GM18951 (cell line): Measurements from ENCODE around the gene USP49.

Experiments used
- POLR2A ChIP-seq: IDR thresholded peaks from 4 replicates; pipeline ENCODE4 v1.6.1; 2011; ENCODE audit warnings: mild to moderate bottlenecking; ENCODE audit not compliant: insufficient read length, insufficient read depth; ENCODE audit errors: extremely low read depth
- in situ Hi-C: fragments of 300-500 bp; cut with MboI; formaldehyde crosslinking; loops from one replicate; pipeline ENCODE4 v1.12.0; 2022; ENCODE audit warnings: low sequenced_read_pairs, mixed read lengths, inconsistent platforms; ENCODE audit not compliant: unreplicated experiment

USP49 gene

GRCh38 chr6:41937472-41937860 is 42.3 kb upstream of the USP49 start:
- TF ChIP-seq POLR2A: no peak
- in situ Hi-C loops: loop anchor here (10.0 kb wide), 1 partner anchor 107 kb away; no protein-coding TSS in a partner anchor

- in situ Hi-C loops: loop anchor here (10.0 kb wide), 1 partner anchor 109 kb away; no protein-coding TSS in a partner anchor
- TF ChIP-seq POLR2A: peak; percentile 29
Measured at GRCh38 chr6:41936073-41936837, 41.1 kb upstream of the USP49 start.

DNA sequence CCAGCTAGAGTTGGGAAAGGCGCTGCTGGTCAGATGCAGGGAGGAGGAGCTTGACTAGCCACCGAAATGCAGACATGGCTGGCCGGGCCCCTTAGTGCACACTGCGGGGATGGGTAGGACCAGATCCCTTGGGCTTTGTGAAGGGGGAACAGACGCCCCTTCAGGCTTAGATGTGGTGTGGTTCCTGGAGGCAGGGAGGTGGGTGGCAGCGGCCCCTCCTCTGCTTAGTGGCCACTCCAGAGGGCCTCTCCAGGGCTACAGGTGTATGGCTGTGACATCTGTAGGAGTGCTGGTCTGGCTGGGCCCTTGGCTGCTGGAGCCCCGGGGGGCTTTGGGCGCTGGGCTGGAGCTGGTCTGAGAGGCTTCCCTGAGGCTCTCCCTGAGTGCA is 40.5 kb upstream of the USP49 start:
- no peak for TF ChIP-seq POLR2A
- in situ Hi-C loops: loop anchor here (10.0 kb wide), 1 partner anchor 109 kb away; no protein-coding TSS in a partner anchor

DNA sequence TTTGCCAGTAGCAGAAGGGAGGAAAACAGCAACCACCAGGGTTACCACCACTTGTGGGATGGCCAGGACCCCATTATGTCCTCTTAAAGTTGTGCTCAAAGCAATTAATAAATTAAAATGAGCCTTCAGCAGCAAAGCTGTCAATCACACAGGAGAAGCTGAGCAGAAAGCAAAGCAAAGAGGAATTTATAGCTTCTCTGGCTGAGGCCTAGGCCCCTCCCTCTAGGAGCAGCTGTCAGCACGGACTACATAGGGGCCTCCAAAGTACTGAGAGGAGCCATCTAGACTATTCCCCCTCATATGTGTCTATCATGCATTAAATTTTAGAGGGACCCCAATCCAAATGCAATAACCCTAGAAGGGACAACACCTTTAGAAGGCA is 40.0 kb upstream of the USP49 start:
- TF ChIP-seq POLR2A: no peak
- in situ Hi-C loops: loop anchor here (10.0 kb wide), 1 partner anchor 110 kb away; no protein-coding TSS in a partner anchor

DNA sequence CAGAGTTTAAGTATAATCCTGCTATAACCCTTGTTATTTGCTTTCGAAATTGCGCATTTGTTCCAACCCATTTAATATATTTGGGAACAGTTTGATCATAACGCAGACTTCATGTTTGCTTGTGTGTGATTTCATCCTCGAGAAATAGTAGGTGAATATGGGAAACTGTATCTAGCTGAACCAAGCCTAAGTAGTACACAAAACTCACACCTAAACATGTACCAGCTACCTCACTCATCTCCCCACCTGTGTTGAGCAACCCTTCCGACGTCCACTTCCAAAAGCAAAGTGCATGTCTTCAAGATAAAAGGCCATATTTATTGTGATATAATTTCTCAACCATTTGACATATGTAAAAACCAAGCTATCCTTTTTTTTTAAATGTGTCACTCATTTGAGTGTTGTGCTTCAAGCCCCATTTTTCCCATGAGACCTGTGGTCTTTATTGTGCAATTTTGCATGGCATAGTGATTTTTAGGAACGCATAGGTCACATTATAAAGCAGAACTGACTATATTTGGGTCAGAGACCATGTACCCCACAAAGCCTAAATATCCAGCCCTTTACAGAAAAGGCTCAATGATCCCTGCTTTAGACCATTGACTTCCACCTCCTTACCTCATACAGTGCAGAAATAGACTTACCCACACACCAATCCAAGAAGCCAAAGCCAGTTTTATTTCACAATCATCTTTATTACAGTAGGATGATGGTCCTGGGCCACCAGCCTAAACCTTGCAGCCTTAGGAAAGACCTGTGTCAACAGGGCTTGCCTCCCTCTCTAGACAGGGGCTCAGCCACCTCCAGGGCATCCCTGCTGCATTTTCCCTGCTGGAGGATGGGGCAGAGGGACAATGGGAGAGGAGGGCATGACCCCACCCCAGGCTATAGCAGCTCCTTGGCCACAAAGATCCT is 39.4 kb upstream of the USP49 start:
- in situ Hi-C loops: loop anchor here (10.0 kb wide), 1 partner anchor 110 kb away; no protein-coding TSS in a partner anchor
- no peak for TF ChIP-seq POLR2A

DNA sequence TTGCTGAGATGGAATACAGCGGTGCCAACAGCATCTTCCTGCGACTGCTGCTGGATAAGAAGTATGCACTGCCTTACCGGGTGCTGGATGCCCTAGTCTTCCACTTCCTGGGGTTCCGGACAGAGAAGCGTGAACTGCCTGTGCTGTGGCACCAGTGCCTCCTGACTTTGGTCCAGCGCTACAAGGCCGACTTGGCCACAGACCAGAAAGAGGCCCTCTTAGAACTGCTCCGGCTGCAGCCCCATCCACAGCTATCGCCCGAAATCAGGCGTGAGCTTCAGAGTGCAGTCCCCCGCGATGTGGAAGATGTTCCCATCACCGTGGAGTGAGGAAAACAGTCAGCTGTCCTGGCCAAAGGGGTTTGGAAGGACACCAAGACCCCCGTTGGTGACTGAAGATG is 37.2 kb upstream of the USP49 start:
- in situ Hi-C loops: loop anchor here (10.0 kb wide), 1 partner anchor 112 kb away; no protein-coding TSS in a partner anchor

DNA sequence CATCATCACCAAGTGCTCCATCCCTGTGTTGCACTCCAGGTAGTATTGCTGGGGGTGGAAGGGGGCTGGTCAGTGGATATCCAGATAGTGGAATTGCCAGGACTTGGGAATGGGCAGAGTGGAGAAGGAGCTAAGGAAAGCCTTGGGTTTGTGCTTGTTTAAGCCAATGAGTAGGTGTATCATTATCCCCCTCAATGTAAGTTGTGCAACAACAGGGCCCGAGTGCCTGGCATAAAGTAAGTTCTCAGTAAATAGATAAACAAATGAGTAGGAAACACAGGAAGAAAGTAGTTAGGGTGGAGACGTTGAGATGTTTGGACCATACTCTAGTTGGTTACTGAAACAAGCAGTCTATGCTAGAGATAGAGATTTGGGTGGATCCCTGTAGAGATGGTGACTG is 36.6 kb upstream of the USP49 start:
- in situ Hi-C loops: loop anchor here (10.0 kb wide), 1 partner anchor 113 kb away; no protein-coding TSS in a partner anchor

More for the DNA sequence above, 37.2 kb upstream of the USP49 start:
- no peak for TF ChIP-seq POLR2A

GRCh38 chr6:41929924-41930323 is 34.7 kb upstream of the USP49 start:
- in situ Hi-C loops: loop anchor here (10.0 kb wide), 1 partner anchor 115 kb away; no protein-coding TSS in a partner anchor

More for the DNA sequence above, 36.6 kb upstream of the USP49 start:
- TF ChIP-seq POLR2A: no peak

DNA sequence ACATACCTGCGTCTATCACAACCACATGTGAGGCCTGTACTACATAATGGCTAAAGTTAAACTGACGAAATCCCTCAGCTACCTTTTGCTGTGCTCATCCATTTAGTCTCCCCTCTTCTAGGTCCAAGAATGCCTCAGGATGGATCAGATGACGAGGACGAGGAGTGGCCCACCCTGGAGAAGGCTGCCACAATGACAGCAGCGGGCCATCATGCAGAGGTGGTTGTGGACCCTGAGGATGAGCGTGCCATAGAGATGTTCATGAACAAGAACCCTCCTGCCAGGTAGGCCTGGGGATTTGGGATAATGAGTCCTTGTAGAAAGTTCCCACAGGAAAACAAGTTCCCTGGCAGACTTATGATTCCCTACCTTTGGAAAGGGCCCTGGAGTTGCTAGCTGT is 32.1 kb upstream of the USP49 start:
- in situ Hi-C loops: no loop called here
- TF ChIP-seq POLR2A: no peak

More at GRCh38 chr6:41929924-41930323, 34.7 kb upstream of the USP49 start:
- TF ChIP-seq POLR2A: no peak

- in situ Hi-C loops: no loop called here
Measured at GRCh38 chr6:41922154-41922553, 27.0 kb upstream of the USP49 start.

GRCh38 chr6:41921712-41921998 is 26.5 kb upstream of the USP49 start:
- TF ChIP-seq POLR2A: no peak
- in situ Hi-C loops: no loop called here

More at GRCh38 chr6:41922154-41922553, 27.0 kb upstream of the USP49 start:
- no peak for TF ChIP-seq POLR2A

- TF ChIP-seq POLR2A: peak; percentile 57
- in situ Hi-C loops: no loop called here
Measured at GRCh38 chr6:41920921-41921711, 25.9 kb upstream of the USP49 start, which contains the start of the genes BYSL and MED20. Gene BYSL, plus strand, starts transcription at chr6:41921499. Its CDS starts 64 bp downstream, at chr6:41921563. Gene MED20, minus strand, starts transcription at chr6:41921139. Its CDS starts 121 bp downstream, at chr6:41921018.
